EL (cell line): ENCODE measurements around the gene SPATS2L.
A peak's percentile ranks its signal among the peaks of the same experiment; 100 is the strongest.

Experiments
- DNase-seq: peaks from one replicate; pipeline ENCODE4 v3.0.0-alpha.2; 2016

SPATS2L gene

GRCh38 chr2:200477667-200478131 is 171.2 kb downstream of the SPATS2L start:
- DNase-seq = no peak

- peak; percentile 82 for DNase-seq
Observed at GRCh38 chr2:200479692-200480265, 173.3 kb downstream of the SPATS2L start.

GRCh38 chr2:200482194-200482593 is 175.7 kb downstream of the SPATS2L start:
- no peak for DNase-seq

GRCh38 chr2:200483729-200484198 is 177.3 kb downstream of the SPATS2L start:
- no peak for DNase-seq

GRCh38 chr2:200484934-200485333 is 178.4 kb downstream of the SPATS2L start:
- no peak for DNase-seq

- no peak for DNase-seq
Observed at GRCh38 chr2:200486529-200486928, 180.0 kb downstream of the SPATS2L start.

GRCh38 chr2:200488169-200488568 is 181.7 kb downstream of the SPATS2L start:
- no peak for DNase-seq

GRCh38 chr2:200490001-200490400 is 183.5 kb downstream of the SPATS2L start:
- DNase-seq = no peak

GRCh38 chr2:200492656-200493055 is 186.2 kb downstream of the SPATS2L start:
- no peak for DNase-seq

- no peak for DNase-seq
Observed at GRCh38 chr2:200494048-200494447, 187.6 kb downstream of the SPATS2L start.

- no peak for DNase-seq
Observed at GRCh38 chr2:200496696-200497095, 190.2 kb downstream of the SPATS2L start.

GRCh38 chr2:200498402-200499162 is 192.1 kb downstream of the SPATS2L start:
- DNase-seq = no peak

- no peak for DNase-seq
Observed at GRCh38 chr2:200502196-200502595, 195.7 kb downstream of the SPATS2L start.

- DNase-seq = no peak
Observed at GRCh38 chr2:200506679-200507078, 200.2 kb downstream of the SPATS2L start.

GRCh38 chr2:200507179-200507578 is 200.7 kb downstream of the SPATS2L start:
- DNase-seq = no peak

GRCh38 chr2:200509235-200509611 is 202.7 kb downstream of the SPATS2L start:
- DNase-seq = peak; percentile 19

GRCh38 chr2:200509612-200510433 is 203.3 kb downstream of the SPATS2L start, which contains the start of gene KCTD18:
KCTD18 (minus strand) TSS chr2:200510068; CDS start chr2:200507016, 3,052 bp downstream.
- peak; percentile 85 for DNase-seq

- DNase-seq = no peak
Observed at GRCh38 chr2:200515155-200515554, 208.7 kb downstream of the SPATS2L start.

GRCh38 chr2:200523158-200523557 is 216.7 kb downstream of the SPATS2L start:
- no peak for DNase-seq

- no peak for DNase-seq
Observed at GRCh38 chr2:200523604-200524003, 217.1 kb downstream of the SPATS2L start.

GRCh38 chr2:200525066-200525465 is 218.6 kb downstream of the SPATS2L start:
- no peak for DNase-seq

GRCh38 chr2:200525551-200525881 is 219.0 kb downstream of the SPATS2L start:
- DNase-seq = no peak

GRCh38 chr2:200525882-200526651 is 219.6 kb downstream of the SPATS2L start, which contains the start of gene SGO2:
SGO2 (plus strand) TSS chr2:200526207; CDS start chr2:200532976, 6,769 bp downstream.
- DNase-seq = peak; percentile 96
